Measurements from ENCODE around the gene CMTM1. TPM values are rescaled to one million over a fixed set of nuclear protein-coding genes. Genes with fewer than 3 reads are reported as not detected.

The CMTM1 gene
- total and polyA plus RNA-seq, 2 donors (not counting 3 experiments of a cell fraction or from before 2014, with no cell fraction given), result 3.0 to 12.3 TPM

DNA sequence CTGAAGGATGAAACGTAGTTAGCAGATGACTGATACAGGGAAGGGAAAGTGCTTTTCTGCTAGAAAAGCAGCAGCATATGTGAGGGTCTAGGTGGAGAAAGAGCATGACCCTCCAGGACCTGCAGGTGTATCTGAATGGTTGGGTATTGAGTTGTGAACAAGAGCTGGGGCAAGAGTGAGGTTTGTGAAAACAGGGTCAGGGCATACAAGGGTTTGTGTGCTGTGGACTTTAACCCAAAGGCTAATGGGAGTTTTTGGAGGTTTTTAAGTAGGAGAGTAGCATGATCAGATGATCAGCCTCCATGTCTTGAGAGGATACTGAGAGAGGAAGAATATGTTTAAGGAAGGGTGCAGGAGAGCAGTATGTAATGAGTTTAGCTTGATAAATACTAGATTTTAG, 6.1 kb upstream of the CMTM1 start:
- no peak overlapping the region for H3K4me2 ChIP-seq (ENCODE audit: insufficient read depth, low read length)
- H2AFZ ChIP-seq (ENCODE audit: low read depth, low read length), result no peak overlapping the region
- no TSS peak for BruUV-seq (replicated peaks)
- H3K9me3 ChIP-seq (replicated peaks; ENCODE audit: control insufficient read depth, insufficient read depth, low read length), result no peaks in the 10 kb centered on the region
- no peak overlapping the region for H3K27ac ChIP-seq (ENCODE audit: insufficient read depth, low read depth, low read length)
- peaks cover 13% of the 10 kb centered on the region for H3K4me1 ChIP-seq (ENCODE audit: control insufficient read depth, extremely low read depth, insufficient read depth, low read length)
- H3K9me1 ChIP-seq (replicated peaks; ENCODE audit: control insufficient read depth, extremely low read depth, insufficient read depth, low read length), result no peaks in the 10 kb centered on the region
- H3K36me3 ChIP-seq (ENCODE audit: control insufficient read depth in 2 of 2, extremely low read depth in 1 of 2, insufficient read depth in 2 of 2, low read length in 2 of 2), result peaks cover 4 to 11% of the 10 kb centered on the region in 2 experiments
- peaks cover 38% of the 10 kb centered on the region for H3K79me2 ChIP-seq (ENCODE audit: control insufficient read depth, insufficient read depth, low read length)
- FAIRE-seq (no peak), DNase-seq (ENCODE audit: low read depth, low spot score) (no peak)
- H3K4me3 ChIP-seq (replicated peaks in 1 of 3; ENCODE audit: insufficient read depth in 1 of 3, low read depth in 1 of 3, low read length in 3 of 3), result no peak overlapping the region
- intact Hi-C loops (cut with micrococcal nuclease), result no loop called here
- TF ChIP-seq JUN (IDR thresholded peaks at IDR 0.05; ENCODE audit: borderline replicate concordance, insufficient read depth, insufficient read length, low read depth) (no peak), GATA2 (IDR thresholded peaks at IDR 0.05; ENCODE audit: insufficient read depth, insufficient read length, low read depth, low read length) (no peak), EZH2 (IDR thresholded peaks at IDR 0.05; ENCODE audit: borderline replicate concordance, low read depth, low read length, severe bottlenecking) (no peak), FOS (IDR thresholded peaks at IDR 0.05; ENCODE audit: borderline replicate concordance, insufficient read depth, low read length) (no peak), CTCF (IDR thresholded peaks at IDR 0.05; ENCODE audit: extremely low read depth in 1 of 2, insufficient read depth in 1 of 2, low read depth in 1 of 2, low read length in 2 of 2) (no peak), MAX (IDR thresholded peaks at IDR 0.05; ENCODE audit: insufficient read depth, insufficient read length) (no peak), POLR2A (IDR thresholded peaks at IDR 0.05; ENCODE audit: low read depth, low read length) (no peak), MYC (IDR thresholded peaks at IDR 0.05; ENCODE audit: low read depth, low read length) (no peak), POLR2AphosphoS5 (IDR thresholded peaks at IDR 0.05; ENCODE audit: insufficient read depth, low read depth, low read length) (no peak)
- ChIA-PET POLR2A (no interaction called here), CTCF (interaction anchor here (0.7 kb wide), 1 partner anchor 10 kb away, joined by 3 read pairs; no protein-coding TSS in a partner anchor)
- dilution Hi-C loops (cut with MboI; ENCODE audit: extremely low pct_ligation_motif_present, low sequenced_read_pairs), result no loop called here
- H3K9ac ChIP-seq (replicated peaks; ENCODE audit: extremely low read depth, insufficient read depth, low read length), result no peak overlapping the region
- H4K20me1 ChIP-seq (replicated peaks; ENCODE audit: control insufficient read depth, extremely low read depth, insufficient read depth, low read length), result no peaks in the 10 kb centered on the region
- H3K27me3 ChIP-seq (ENCODE audit: control insufficient read depth in 2 of 2, insufficient read depth in 2 of 2, low read length in 2 of 2), result no peaks in the 10 kb centered on the region

Data from endothelial cell of umbilical vein (primary cell).